ENCODE measurements around the gene TRPM4.
"Not testable (repeated sequence)": the region's sequence is repeated elsewhere in the genome, so short reads cannot be mapped to it uniquely, and the experiment has no call there.

Gene TRPM4

DNA sequence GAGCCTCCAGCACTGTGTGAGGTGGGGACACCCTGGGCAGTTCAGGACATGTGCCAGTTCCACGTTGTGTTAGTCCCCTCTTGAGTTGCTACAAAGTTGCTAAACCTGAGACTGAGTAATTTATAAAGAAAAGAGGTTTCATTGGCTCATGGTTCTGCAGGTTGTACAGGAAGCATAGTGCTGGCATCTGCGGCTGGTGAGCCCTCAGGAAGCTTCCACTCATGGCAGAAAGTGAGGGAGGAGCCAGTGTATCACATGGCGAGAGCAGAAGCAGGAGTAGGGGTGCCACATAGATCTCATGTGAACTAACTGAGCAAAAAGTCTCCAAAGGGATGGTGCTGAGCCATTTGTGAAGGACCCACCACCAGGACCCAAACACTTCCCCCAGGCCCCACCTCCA, 33.2 kb downstream of the TRPM4 start:
- DNase-seq (ENCODE audit: low spot score): no peak

DNA sequence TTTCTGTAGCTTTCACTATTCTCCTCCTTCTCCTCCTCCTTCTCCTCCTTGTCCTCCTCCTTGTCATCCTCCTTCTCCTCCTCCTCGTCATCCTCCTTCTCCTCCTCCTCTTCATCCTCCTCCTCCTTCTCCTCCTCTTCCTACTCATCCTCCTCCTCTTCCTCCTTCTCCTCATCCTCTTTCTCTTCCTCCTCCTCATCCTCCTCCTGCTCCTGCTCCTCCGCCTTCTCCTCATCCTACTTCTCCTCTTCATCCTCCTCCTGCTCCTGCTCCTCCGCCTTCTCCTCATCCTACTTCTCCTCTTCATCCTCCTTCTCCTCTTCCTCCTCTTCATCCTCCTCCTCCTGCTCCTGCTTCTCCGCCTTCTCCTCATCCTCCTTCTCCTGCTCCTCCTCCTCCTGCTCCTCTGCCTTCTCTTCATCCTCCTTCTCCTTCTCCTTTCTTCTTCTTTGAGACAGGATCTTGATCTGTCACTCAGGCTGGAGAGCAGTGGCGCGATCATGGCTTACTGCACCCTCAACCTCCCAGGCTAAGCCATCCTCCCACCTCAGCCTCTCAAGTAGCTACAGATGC, 36.3 kb downstream of the TRPM4 start:
- no peak for DNase-seq (ENCODE audit: low spot score)

- DNase-seq (ENCODE audit: low spot score): no peak
Observed at GRCh38 chr19:49194408-49194807, 36.8 kb downstream of the TRPM4 start.

DNA sequence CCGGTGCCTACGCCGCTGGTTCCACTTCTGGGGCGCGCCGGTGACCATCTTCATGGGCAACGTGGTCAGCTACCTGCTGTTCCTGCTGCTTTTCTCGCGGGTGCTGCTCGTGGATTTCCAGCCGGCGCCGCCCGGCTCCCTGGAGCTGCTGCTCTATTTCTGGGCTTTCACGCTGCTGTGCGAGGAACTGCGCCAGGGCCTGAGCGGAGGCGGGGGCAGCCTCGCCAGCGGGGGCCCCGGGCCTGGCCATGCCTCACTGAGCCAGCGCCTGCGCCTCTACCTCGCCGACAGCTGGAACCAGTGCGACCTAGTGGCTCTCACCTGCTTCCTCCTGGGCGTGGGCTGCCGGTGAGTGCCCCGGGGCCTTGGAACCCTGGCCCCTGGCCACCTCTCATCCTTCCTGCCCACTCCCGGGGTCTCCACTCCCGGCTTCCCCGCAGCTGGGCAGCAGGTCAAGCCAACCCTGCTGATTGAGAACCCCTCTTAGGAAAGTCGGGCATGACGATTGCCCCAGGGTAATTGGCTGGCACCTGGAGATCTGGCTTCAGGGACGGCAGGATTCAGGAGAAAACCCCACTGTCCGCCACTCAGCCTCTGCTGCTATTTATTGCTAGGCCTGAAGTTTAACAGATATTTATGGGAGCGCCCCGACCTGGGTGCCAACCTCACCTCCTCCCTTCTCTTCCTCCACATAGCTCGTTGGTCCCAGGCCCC, 39.1 kb downstream of the TRPM4 start:
- DNase-seq (ENCODE audit: low spot score): no peak

DNA sequence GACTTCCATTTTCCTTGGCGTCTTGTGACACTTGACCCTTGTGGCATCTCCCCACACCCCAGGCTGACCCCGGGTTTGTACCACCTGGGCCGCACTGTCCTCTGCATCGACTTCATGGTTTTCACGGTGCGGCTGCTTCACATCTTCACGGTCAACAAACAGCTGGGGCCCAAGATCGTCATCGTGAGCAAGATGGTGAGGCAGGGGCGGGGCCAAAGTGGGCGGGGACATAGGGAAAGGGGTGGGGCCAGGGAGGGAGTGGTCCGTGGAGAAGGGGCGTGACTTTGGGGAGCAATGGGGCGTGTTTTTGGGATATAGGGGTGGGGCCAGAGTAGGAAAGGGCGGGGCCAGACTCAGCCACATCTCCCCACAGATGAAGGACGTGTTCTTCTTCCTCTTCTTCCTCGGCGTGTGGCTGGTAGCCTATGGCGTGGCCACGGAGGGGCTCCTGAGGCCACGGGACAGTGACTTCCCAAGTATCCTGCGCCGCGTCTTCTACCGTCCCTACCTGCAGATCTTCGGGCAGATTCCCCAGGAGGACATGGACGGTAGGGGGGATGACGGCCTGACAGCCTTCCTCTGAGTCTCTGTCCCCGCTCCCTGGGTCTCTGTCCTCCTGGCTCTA, 42.8 kb downstream of the TRPM4 start:
- DNase-seq (ENCODE audit: low spot score): peak; percentile 24

GRCh38 chr19:49201042-49201441, 43.5 kb downstream of the TRPM4 start:
- DNase-seq (ENCODE audit: low spot score): no peak

GRCh38 chr19:49205114-49205513, 47.5 kb downstream of the TRPM4 start:
- no peak for DNase-seq (ENCODE audit: low spot score)

DNA sequence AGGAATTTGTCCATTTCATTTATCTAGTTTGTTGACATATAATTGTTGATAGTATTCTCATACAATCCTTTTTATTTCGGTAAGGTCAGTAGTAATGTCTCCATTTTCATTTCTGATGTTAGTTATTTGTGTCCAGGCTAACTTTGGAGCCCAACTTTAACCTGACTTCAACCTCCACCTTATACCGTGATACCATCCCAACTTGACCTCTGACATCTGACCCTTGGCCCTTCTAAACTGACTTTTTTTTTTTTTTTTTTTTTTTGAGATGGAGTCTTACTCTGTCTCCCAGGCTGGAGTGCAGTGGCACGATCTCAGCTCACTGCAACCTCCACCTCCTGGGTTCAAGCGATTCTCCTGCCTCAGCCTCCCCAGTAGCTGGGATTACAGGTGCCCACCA, 51.9 kb downstream of the TRPM4 start:
- not testable (repeated sequence) for DNase-seq (ENCODE audit: low spot score)

DNA sequence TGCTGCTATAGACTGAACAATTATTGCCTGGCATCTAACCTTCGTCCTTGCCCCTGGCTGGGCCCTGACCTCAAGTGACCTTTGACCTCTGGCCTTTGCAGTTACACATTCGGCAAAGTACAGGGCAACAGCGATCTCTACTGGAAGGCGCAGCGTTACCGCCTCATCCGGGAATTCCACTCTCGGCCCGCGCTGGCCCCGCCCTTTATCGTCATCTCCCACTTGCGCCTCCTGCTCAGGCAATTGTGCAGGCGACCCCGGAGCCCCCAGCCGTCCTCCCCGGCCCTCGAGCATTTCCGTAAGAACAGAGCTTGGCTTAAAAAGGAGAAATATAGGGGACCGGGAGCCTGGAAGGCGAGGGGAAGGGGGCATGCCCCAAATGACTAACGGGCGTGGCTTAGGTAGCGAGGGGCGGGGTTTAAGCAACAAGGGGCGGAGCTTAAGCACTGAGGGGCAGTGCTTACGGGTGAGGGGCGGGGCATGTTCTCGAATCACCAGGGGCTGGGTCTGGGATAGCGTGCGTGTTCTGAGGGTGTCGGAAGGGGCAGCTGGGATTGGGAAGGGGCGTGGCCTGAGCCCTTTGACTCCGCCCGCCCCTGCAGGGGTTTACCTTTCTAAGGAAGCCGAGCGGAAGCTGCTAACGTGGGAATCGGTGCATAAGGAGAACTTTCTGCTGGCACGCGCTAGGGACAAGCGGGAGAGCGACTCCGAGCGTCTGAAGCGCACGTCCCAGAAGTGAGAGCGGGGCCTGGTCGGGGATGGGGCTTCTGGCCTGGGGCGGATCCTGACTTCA, 52.7 kb downstream of the TRPM4 start:
- DNase-seq (ENCODE audit: low spot score): peak; percentile 38

GRCh38 chr19:49210901-49211451, 53.4 kb downstream of the TRPM4 start:
- DNase-seq (ENCODE audit: low spot score): no peak

DNA sequence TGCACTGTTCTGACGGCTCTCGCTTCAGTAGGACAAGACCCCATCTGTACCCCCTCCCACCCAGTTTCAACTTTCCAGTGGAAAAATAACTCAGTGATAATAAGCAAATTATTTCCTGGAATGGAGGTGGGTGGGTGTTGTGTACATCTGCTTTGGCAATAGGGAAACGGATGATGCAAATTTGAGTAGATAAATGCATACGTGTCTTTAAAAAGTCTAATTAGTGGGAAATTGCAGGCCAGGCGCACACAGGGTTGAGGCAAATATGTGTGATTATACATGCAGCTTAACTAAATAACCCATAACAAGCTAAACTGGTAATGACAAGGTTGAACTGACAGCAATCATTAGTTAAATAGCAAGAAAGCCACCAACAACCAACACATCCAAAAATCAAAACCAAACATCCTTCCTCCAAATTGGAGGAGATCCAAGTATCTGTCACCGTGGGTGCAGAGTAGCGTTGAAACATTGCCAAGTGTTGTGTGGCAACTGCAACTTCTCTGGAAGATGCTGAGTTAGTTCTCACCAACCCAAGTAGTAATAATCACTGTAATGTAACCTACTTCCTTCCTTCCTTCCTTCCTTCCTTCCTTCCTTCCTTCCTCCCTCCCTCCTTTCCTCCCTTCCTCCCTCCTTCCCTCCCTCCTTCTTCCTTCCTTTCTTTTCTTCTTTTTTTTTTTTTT, 54.6 kb downstream of the TRPM4 start:
- no peak for DNase-seq (ENCODE audit: low spot score)

DNA sequence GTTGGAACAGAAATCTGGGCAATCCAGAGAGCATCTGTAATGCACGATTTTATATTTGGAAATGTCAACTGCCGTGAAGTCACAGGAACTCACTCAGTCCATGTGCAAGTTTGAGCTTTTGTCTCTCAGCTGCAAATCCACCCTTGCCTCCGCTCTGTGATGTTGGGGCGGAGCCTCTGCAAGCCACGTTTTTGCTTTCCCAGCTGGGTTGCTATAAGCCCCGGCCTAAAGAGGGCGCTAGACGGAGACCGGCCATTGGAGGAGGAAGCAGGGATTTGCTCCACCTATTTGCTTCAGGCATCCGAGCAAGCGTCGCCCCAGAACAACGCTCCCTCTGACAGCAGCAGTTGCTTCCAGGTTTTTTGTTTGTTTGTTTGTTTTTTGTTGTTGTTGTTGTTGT, 56.2 kb downstream of the TRPM4 start:
- DNase-seq (ENCODE audit: low spot score): no peak

GRCh38 chr19:49214701-49215100, 57.1 kb downstream of the TRPM4 start:
- no peak for DNase-seq (ENCODE audit: low spot score)

- DNase-seq (ENCODE audit: low spot score): no peak
Observed at GRCh38 chr19:49216071-49216470, 58.5 kb downstream of the TRPM4 start.

GRCh38 chr19:49217382-49217781, 59.8 kb downstream of the TRPM4 start:
- DNase-seq (ENCODE audit: low spot score): no peak

- no peak for DNase-seq (ENCODE audit: low spot score)
Observed at GRCh38 chr19:49222011-49222410, 64.4 kb downstream of the TRPM4 start.

GRCh38 chr19:49222528-49222927, 64.9 kb downstream of the TRPM4 start:
- no peak for DNase-seq (ENCODE audit: low spot score)

- no peak for DNase-seq (ENCODE audit: low spot score)
Observed at GRCh38 chr19:49223472-49223871, 65.9 kb downstream of the TRPM4 start.

GRCh38 chr19:49224441-49224840, 66.8 kb downstream of the TRPM4 start:
- not testable (repeated sequence) for DNase-seq (ENCODE audit: low spot score)

- no peak for DNase-seq (ENCODE audit: low spot score)
Observed at GRCh38 chr19:49224879-49225278, 67.3 kb downstream of the TRPM4 start.

- no peak for DNase-seq (ENCODE audit: low spot score)
Observed at GRCh38 chr19:49229416-49229815, 71.8 kb downstream of the TRPM4 start.

- DNase-seq (ENCODE audit: low spot score): no peak
Observed at GRCh38 chr19:49231389-49231788, 73.8 kb downstream of the TRPM4 start.

Measured in hematopoietic multipotent progenitor cell treated with erythropoietin and hydrocortisone succinate and interleukin-3 and kit ligand, for 15 days (in vitro differentiated cells).